Middle frontal gyrus (tissue), 1 donor: Measurements from ENCODE around the gene PNPLA1.

Experiments
- DNase-seq: peaks from one replicate; pipeline ENCODE4 v3.0.0-alpha.2; 2015; ENCODE audit warnings: low spot score; ENCODE audit errors: extremely low spot score

PNPLA1 gene

GRCh38 chr6:36246506-36247268, 23.2 kb upstream of the PNPLA1 start:
- DNase-seq, result no peak

GRCh38 chr6:36247693-36248092, 22.2 kb upstream of the PNPLA1 start:
- no peak for DNase-seq

GRCh38 chr6:36248980-36249379, 20.9 kb upstream of the PNPLA1 start:
- no peak for DNase-seq

- DNase-seq, result no peak
Observed at GRCh38 chr6:36249536-36249935, 20.3 kb upstream of the PNPLA1 start.

GRCh38 chr6:36252005-36252404, 17.9 kb upstream of the PNPLA1 start:
- no peak for DNase-seq

DNA sequence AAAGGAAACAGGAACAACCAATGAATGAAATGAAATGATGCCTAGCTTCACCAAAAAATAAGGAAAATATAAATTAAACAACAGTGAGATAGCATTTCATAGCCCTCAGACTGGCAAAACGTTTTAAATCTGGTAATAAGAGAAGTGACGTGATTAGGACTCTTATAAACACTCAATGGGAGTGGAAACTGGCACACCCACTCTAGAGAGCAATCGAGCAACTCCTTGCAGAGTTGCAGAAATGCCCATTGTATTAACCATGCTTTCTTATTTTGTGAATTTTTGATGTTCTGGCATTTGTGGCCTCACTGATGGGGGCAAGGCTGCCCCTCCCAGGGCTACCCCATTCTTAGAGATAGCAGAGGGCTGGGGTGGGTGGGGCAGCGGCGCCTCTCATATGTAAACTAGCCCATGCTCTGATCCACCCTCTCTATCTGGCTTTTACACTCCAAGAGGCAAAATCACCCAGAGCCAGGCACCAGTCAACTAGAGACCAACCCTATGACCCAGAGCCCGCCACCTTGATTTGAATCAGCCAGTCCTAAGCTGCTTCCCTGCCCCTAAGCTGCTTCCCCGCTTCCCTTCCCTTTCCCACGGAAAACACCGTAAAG, 6.4 kb upstream of the PNPLA1 start:
- no peak for DNase-seq

DNA sequence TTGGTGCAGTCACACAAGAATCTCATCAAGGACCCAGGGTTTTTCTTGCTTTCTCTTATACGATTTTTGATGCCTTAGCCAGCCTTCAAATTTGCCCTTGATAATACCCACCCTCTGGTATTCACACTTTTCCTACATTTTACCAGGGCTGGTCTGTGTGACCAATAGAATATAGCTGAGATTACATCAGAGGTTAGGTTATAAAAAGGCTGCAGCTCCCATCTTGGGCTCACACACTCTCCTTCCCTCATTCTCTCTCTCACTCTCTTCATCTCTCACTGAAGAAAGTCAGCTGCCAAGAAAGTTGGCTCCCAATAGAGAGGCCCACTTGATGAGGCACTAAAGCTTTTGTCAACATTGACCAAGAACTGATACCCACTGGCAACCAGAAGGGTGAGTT, 4.1 kb upstream of the PNPLA1 start:
- DNase-seq, result no peak

DNA sequence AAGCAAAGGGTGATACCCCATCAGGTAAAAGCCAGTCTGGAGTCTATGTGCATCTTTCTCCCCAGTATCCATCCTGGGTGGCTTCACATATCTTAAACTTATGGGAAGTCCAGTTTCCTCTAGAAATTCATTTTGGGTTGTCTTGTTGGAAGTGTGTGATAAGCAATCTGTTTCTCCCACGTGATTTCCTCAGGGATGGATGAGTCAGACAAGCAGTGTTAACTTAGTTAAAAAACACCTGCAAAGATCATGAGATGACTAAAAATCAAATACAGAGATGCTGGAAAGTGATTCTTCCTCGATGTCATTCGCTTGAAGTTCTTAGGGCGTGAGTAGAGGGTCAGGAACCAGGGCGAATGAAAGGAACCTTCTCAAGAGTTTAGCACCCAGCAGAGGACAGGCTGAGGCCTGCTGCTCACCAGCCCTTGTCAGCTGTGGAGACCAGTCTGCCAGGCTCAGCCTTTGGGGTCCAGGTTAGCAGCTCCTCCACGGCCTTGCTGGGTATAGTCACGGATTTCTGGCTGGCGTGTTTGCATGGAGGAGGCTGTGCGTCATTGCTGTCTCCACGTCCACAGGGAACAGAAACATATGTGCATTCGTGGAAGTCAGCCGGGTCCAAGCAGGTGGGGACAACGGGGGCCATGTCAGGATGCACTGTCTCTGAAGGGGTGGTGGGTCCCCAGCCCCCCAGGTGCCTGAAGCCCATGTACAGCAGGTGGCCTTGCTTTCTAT, 2.8 kb upstream of the PNPLA1 start:
- peak; percentile 16 for DNase-seq

DNA sequence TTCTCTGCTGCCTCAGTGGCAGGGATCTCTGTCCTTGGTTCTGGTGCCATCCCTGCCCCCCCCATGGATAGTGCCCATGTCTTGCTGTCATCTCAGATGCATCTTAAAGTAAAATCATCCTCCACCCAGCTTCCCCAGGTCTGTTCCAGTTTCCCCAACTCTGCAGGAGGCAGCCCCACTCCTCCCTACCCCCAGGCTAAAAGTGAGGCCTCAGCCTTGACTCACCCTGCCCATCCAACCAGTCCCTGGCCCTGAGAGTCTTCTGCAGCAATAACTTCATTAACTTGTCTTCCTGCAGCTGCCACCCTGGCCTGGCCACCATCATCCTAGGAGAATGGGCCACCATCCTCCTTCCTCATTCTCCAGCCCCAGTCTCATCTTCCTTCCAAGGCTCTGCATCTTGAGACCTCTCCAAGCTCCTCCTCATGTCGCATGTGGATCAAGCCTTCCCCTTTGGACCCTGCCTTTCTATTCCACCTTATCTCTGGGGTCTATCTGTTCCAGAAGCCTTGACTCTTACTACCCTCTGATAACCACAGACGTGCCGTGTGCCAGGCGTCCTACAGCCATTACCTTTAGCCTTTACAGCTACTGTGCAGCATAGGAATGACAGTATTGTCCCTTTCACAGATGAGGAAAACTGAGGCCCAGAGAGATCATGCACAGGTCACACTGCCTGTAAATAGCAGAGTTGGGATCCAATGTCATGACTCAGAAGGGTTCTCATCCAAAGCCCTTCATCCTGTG, 2.0 kb upstream of the PNPLA1 start:
- no peak for DNase-seq

DNA sequence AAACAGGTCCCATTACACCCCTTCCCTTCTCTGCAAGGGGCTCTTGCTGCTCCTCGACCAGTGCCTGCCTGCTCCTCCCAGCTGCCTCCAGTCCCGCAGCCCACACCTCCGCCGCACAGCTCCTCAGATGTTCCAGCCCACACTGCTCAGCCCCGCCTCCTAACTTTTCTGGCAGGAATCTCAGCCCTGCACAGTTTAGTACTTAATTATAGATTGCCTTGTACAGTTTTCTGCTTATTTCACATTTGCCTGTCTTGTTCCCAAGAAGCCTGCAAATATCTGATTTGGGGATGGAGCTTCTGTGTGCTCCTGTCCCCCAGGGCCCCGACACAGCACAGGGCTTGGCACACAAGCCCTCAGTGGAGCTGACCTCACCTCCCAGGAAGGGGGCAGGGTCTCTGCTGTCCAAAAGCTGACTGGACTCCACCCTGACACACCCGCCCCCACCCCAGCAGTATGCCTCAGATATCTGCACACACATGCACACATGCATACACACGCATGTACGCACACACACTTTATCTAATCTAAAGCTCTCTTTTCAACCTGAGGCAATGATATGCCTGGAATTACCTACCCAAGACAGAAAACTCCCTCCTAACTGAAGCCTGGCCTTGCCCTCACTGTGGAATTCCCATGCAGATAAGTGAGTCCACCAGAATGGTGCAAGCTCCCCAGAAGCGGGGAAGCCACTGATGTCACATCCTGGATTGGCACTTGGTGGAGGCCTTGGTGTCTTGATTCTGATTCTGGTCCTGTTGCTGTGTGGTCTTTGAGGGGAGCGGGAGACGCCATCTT, 1.2 kb upstream of the PNPLA1 start:
- DNase-seq, result peak; percentile 36

- no peak for DNase-seq
Observed at GRCh38 chr6:36272234-36272633, 2.4 kb downstream of the PNPLA1 start.

DNA sequence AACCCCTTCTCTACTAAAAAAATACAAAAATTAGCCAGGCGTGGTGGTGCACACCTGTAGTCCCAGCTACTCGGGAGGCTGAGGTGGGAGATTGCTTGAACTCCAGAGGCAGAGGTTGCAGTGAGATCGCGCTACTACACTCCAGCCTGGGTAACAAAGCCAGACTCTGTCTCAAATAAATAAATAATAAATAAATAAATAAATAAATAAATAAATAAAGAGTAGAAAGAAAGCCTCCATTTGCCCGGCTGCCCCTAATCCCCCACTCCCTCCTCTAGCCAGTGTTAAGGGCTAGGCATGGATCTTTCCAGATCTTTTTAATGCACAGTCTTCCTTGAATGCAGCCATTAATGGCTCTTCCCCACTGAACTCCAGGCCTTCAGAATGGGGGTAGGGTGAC, 3.2 kb downstream of the PNPLA1 start:
- no peak for DNase-seq

DNA sequence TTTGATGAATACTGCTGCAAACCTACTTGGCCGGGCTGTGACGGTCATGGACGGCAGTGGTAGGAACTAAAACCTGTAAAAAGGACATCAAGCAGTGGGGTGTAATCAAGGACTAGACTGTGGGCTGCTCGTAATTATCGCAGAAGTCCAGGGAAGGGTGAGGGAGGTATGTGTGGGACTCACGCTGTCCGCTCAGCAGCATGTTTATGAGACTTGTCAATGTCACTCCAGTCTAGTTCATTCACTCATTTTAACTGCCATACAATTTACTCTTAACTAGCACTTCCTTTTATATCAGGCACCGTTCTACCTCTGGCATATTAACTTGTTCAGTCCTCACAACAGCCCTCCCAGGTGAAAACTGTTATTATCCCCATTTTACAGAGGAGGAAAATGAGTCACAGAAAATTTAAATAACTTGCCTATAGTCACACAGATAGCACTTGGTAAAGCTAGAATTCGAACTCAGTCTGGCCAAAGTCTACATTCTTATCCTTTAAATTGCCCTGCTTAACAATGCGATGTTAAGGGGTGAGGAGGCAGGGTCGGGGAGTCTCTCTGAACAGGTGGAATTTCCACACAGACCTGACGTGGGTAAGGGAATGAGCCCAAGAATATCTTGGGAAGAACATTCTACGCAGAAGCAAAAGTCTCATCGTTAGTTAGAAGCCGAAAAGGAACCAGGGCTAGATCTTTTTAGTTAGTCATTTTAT, 4.1 kb downstream of the PNPLA1 start:
- DNase-seq, result no peak

DNA sequence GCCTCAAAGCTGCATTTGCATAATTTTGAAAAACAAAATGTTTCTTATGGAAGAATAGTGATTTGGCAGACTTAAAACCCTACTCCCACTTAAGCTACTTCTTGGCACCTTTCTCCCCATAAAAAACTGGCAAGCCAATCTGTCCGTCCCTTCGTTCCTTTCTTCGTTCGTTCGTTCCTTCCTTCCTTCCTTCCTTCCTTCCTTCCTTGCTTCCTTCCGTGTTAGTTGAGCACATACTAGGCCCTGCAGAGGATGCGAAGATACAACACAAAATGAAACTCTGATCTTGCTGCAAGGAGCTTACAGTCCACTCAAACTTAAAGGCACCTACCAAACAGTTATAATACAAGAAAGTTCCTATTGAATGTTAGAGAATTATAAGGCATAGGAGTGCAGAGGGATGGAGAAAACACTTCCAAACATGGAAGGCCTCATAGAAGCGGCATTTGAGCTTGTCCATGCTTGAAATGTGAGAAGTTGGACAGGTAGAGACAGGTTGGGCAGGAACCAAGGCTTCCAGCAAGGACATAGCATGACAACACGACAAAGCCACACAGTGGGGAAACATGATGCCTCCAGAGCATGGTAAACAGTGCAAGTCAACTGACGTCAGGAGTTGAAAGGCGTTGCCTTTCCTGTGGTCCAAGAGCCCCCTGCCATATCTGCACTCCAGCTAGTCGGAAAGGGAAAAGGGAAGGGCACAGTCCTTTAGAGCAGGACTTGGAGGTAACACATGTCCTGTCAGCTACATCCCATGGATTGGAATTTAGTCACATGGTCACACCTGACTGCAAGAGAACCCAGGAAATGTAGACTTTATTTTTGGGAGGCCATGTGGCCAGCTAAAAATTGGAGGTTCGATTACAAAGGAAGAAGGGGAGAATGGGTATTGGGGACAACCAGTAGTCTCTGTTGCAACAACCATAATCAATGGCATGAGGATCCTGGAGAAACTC, 7.0 kb downstream of the PNPLA1 start:
- no peak for DNase-seq

DNA sequence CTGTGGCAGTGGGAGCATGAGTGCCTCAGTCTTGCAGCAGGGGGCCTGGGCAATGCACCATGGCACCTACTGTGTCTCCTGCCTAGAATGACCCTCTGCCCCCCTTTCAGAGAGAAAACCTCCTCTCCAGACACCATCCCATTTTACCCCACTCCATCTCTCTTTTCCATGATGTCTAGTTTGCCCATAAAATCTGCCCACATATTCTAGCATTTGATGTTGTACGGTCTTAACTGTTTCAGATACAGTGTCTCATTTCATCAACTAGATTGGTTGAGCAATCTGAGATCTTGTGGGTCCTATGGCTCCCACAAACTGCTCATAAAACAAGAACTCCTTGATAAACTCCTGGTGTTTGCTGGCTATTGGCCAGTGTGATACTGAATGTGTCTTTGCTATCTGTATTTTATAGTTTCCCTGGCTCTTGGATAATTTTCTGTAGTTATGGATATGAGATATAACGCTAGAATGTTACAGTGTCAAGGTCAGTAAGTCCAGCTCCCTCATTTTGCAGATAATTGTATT, 8.1 kb downstream of the PNPLA1 start:
- no peak for DNase-seq

DNA sequence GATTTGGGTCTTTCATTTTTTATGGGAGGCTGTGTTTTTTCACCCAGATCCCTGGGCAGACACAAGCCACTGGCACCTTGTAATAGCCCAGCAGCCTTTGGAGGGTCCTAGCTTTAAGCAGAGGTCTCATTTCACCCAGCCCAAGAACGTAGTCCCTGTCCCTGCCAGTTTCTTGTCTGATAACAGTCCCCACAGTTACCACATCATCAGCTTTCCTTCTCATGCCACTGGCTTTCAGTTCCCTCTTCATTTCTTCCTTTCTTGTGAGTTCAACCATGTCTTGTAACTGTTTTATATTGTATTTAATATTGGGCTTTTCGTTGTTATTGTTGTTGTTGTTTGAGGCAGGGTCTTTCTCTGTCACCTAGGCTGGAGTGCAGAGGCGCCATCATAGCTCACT, 10.6 kb downstream of the PNPLA1 start:
- no peak for DNase-seq

DNA sequence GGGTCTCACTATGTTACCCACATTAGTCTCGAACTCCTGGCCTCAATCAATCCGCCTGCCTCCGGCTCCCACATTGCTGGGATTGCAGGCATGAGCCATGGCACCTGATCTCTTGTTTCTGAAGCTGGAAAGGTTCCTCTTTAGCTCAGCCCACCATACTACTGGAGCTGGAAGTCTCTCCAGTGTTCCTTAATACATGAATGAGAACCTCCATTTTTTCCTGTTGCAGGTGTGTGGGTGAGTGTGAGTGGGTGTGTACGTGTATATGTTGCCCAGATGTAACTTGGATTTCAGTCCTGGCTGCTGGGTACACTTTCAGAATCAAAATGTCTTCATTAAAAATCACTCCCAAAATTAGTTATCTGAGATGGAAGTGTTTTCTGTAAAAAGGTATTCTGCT, 11.1 kb downstream of the PNPLA1 start:
- DNase-seq, result no peak

- DNase-seq, result no peak
Observed at GRCh38 chr6:36283608-36284007, 13.7 kb downstream of the PNPLA1 start.

- no peak for DNase-seq
Observed at GRCh38 chr6:36284359-36284758, 14.5 kb downstream of the PNPLA1 start.
